MM.1S (cell line): ENCODE data around the gene SLC2A4RG.

Experiments used
- DNase-seq: peaks from one replicate; pipeline ENCODE4 v3.0.0-alpha.2; 2015
- H2AFZ ChIP-seq: fragments of 300-600 bp; sonication (generic); 2 replicates; pipeline ENCODE4 v1.6.0; 2016; ENCODE audit warnings: antibody characterized with exemption, low read length
- H3F3A ChIP-seq: fragments of 300-600 bp; sonication (generic); 2 replicates; pipeline ENCODE4 v1.6.1; 2016; ENCODE audit warnings: mild to moderate bottlenecking, antibody characterized with exemption, low read length, moderate library complexity, mixed read lengths; ENCODE audit not compliant: insufficient read depth
- H3K27ac ChIP-seq: fragments of 300-600 bp; sonication (generic); 2 replicates; pipeline ENCODE4 v1.5.1; 2016; ENCODE audit warnings: mild to moderate bottlenecking, low read length
- H3K27me3 ChIP-seq: fragments of 300-600 bp; sonication (generic); replicated peaks from 2 replicates; pipeline ENCODE4 v1.6.0; 2016; ENCODE audit warnings: low read length; ENCODE audit not compliant: insufficient read depth
- H3K36me3 ChIP-seq: fragments of 300-600 bp; sonication (generic); replicated peaks from 2 replicates; pipeline ENCODE4 v1.6.1; 2016; ENCODE audit warnings: mild to moderate bottlenecking, low read length, mixed read lengths; ENCODE audit not compliant: insufficient read depth
- H3K4me1 ChIP-seq: fragments of 300-600 bp; sonication (generic); 2 replicates; pipeline ENCODE4 v1.6.1; 2016; ENCODE audit warnings: low read length, mixed read lengths
- H3K4me2 ChIP-seq: fragments of 300-600 bp; sonication (generic); 2 replicates; pipeline ENCODE4 v1.6.0; 2016; ENCODE audit warnings: low read depth, low read length
- H3K4me3 ChIP-seq: fragments of 300-600 bp; sonication (generic); 2 replicates; pipeline ENCODE4 v1.5.1; 2016; ENCODE audit warnings: low read length, mixed read lengths
- H3K79me2 ChIP-seq: fragments of 300-600 bp; sonication (generic); 2 replicates; pipeline ENCODE4 v1.6.1; 2016; ENCODE audit warnings: mixed run types, low read length, mixed read lengths
- H3K9ac ChIP-seq: fragments of 300-600 bp; sonication (generic); 2 replicates; pipeline ENCODE4 v1.6.1; 2016; ENCODE audit warnings: low read length, mixed read lengths
- H3K9me2 ChIP-seq: fragments of 300-600 bp; sonication (generic); replicated peaks from 2 replicates; pipeline ENCODE4 v1.6.1; 2016; ENCODE audit warnings: mild to moderate bottlenecking, low read length, mixed read lengths; ENCODE audit not compliant: insufficient read depth
- H3K9me3 ChIP-seq: fragments of 300-600 bp; sonication (generic); replicated peaks from 2 replicates; pipeline ENCODE4 v1.6.1; 2016; ENCODE audit warnings: mild to moderate bottlenecking, low read length, mixed read lengths; ENCODE audit not compliant: insufficient read depth
- H4K20me1 ChIP-seq: fragments of 300-600 bp; sonication (generic); 2 replicates; pipeline ENCODE4 v1.6.1; 2016; ENCODE audit warnings: mild to moderate bottlenecking, low read length, moderate library complexity, mixed read lengths; ENCODE audit not compliant: insufficient read depth
- EZH2 ChIP-seq: fragments of 300-600 bp; sonication (generic); optimal IDR thresholded peaks from 2 replicates; pipeline ENCODE3; 2017; ENCODE audit warnings: low read depth, mild to moderate bottlenecking, antibody characterized with exemption, low read length, mixed read lengths
- EZH2phosphoT487 ChIP-seq: fragments of 300-600 bp; sonication (generic); IDR thresholded peaks from 2 replicates; pipeline ENCODE4 v1.6.1; 2018; ENCODE audit warnings: antibody characterized with exemption, low read length
- TF ChIP-seq, protein P1 (sequence below): fragments of 300-600 bp; sonication (generic); IDR thresholded peaks from 2 replicates; pipeline ENCODE4 v1.5.1; 2016; ENCODE audit warnings: antibody characterized with exemption, low read length, mixed read lengths

SLC2A4RG gene

DNA sequence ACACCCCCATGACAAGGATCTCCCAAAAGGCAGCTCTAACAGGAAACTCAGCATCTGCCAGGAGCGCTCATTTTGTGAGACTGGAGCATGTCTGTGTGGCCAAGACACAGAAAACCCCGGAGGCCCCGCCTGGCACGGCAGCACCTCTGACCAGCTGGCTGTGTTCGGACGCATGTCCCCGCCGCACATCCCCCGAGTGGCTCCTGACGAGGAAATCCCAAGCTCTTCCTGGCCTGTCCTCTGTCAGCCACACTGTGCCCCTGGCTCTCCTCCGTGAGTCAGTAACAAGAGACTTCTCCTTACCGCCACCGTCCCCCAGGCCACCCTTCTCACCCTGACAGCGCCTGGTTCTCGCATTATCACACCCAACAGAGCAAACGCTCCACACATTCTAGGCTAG, 14.4 kb downstream of the SLC2A4RG start:
- Histone ChIP-seq H3K4me1 (no peaks in the 10 kb centered on the region), H3K9ac (no peak overlapping the region), H3K9me2 (no peaks in the 10 kb centered on the region), H4K20me1 (no peaks in the 10 kb centered on the region), H3K4me2 (no peak overlapping the region), H3K27me3 (peaks cover 75% of the 10 kb centered on the region), H3F3A (no peaks in the 10 kb centered on the region), H3K9me3 (no peaks in the 10 kb centered on the region), H3K4me3 (no peak overlapping the region), H2AFZ (no peak overlapping the region), H3K79me2 (no peaks in the 10 kb centered on the region), H3K27ac (no peak overlapping the region), H3K36me3 (no peaks in the 10 kb centered on the region)
- DNase-seq, result no peak
- TF ChIP-seq, protein P1, sequence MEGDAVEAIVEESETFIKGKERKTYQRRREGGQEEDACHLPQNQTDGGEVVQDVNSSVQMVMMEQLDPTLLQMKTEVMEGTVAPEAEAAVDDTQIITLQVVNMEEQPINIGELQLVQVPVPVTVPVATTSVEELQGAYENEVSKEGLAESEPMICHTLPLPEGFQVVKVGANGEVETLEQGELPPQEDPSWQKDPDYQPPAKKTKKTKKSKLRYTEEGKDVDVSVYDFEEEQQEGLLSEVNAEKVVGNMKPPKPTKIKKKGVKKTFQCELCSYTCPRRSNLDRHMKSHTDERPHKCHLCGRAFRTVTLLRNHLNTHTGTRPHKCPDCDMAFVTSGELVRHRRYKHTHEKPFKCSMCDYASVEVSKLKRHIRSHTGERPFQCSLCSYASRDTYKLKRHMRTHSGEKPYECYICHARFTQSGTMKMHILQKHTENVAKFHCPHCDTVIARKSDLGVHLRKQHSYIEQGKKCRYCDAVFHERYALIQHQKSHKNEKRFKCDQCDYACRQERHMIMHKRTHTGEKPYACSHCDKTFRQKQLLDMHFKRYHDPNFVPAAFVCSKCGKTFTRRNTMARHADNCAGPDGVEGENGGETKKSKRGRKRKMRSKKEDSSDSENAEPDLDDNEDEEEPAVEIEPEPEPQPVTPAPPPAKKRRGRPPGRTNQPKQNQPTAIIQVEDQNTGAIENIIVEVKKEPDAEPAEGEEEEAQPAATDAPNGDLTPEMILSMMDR, result no peak
- TF ChIP-seq EZH2, result no peak
- no peak for TF ChIP-seq EZH2phosphoT487

DNA sequence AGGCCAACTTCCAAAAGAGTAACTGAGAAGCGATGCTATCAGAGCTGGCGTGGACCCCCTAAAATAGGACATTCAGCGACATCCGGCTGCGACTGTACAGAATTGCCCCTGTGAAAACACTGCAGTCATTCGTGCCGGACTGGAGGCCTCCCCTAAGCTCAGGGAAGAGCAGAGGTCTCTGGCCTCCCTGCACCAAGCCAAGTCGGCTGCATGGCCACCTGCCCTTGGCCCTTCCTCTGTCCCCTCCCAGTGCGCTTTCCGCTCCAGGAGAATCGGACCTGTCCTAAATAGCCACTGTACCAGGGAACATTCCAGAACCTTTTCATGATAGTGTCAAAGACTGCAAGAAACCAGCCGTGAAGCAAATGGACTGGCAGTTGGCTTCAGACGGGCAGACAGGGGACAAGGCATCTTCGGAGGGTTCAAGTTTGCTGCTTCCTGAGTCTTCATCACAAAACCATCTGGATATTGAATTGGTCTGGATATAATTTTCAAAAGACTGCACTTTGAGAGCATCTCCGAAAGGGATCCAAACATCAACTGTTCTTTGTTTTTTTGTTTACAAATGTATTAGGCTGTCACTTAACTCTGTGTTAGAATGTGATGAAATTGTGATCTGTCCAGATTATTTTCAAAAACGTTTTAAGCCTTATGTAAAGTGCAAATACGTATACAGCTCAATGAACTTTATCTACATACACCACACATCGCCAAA, 16.5 kb downstream of the SLC2A4RG start:
- Histone ChIP-seq H3K9me3 (no peaks in the 10 kb centered on the region), H3K27me3 (peaks cover 83% of the 10 kb centered on the region), H3K36me3 (no peaks in the 10 kb centered on the region), H3K4me3 (no peak overlapping the region), H3K79me2 (no peaks in the 10 kb centered on the region), H3K9ac (no peak overlapping the region), H3F3A (no peaks in the 10 kb centered on the region), H3K9me2 (no peaks in the 10 kb centered on the region), H3K27ac (no peak overlapping the region), H3K4me1 (no peaks in the 10 kb centered on the region), H2AFZ (no peak overlapping the region), H3K4me2 (no peak overlapping the region), H4K20me1 (no peaks in the 10 kb centered on the region)
- TF ChIP-seq EZH2phosphoT487 (no peak), EZH2 (no peak)
- no peak for DNase-seq

DNA sequence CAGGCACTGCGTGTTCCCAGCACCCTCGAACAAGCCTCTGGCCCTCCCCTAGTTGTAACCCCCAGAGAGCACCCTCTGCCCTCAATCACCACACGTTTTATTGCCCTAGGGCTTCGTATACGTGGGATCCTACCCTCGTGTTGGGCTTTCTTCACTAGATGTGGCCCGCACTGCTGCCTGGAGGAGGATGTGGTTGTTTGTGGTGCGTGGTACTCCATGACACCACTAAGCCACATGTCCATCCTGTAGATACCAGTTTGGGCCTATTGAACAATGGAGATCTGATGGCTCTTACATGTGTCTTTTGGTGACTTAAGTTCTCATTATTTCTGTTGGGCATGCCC, 17.0 kb downstream of the SLC2A4RG start:
- Histone ChIP-seq H3K4me1 (no peaks in the 10 kb centered on the region), H2AFZ (no peak overlapping the region), H3K4me3 (no peak overlapping the region), H3F3A (no peaks in the 10 kb centered on the region), H4K20me1 (no peaks in the 10 kb centered on the region), H3K27me3 (peaks cover 88% of the 10 kb centered on the region), H3K9me2 (no peaks in the 10 kb centered on the region), H3K36me3 (no peaks in the 10 kb centered on the region), H3K79me2 (no peaks in the 10 kb centered on the region), H3K9ac (no peak overlapping the region), H3K9me3 (no peaks in the 10 kb centered on the region), H3K4me2 (no peak overlapping the region), H3K27ac (no peak overlapping the region)
- DNase-seq, result no peak
- TF ChIP-seq EZH2, result no peak
- TF ChIP-seq, protein P1, result no peak

DNA sequence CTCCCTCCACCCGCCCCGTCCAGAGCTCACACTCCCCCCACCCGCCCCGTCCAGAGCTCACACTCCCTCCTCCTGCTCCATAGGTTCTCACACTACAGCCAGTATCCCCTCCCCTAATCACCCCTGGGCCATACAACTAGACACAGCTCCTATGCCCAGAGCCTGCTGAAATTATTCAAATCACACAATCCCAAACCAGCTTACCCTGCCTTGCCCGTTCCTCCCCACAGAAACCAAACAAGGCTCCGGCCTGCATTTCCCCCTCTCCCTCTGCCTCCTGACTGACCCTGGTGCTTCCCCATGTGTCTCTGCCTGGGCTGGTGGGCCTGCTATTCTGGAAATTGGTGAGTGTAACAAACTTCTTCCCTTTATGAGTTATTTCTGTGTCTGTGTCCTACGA, 18.6 kb downstream of the SLC2A4RG start:
- Histone ChIP-seq H3K79me2 (no peaks in the 10 kb centered on the region), H3K9me2 (no peaks in the 10 kb centered on the region), H3K4me3 (no peak overlapping the region), H3K9me3 (no peaks in the 10 kb centered on the region), H3K36me3 (no peaks in the 10 kb centered on the region), H3K27me3 (peaks cover 97% of the 10 kb centered on the region), H2AFZ (no peak overlapping the region), H3K9ac (no peak overlapping the region), H3K4me2 (no peak overlapping the region), H3K4me1 (no peaks in the 10 kb centered on the region), H4K20me1 (no peaks in the 10 kb centered on the region), H3F3A (no peaks in the 10 kb centered on the region), H3K27ac (no peak overlapping the region)
- DNase-seq, result no peak
- no peak for TF ChIP-seq EZH2phosphoT487
- TF ChIP-seq, protein P1, result no peak
- no peak for TF ChIP-seq EZH2
